Endothelial cell of umbilical vein (primary cell): ENCODE measurements around the gene ANKH. TPM values are rescaled to one million over a fixed set of nuclear protein-coding genes. Genes with fewer than 3 reads are reported as not detected.

Source experiments
- BruUV-seq: library from RNA; stranded (reverse); fragments of 400-500 nt; replicated peaks from 2 replicates; lab custom pipeline; 2021; lab: Mats Ljungman, UMichigan
- CTCF ChIA-PET: fragments of 300-600, 350-600 bp; sonication (Branson Sonifier 250); formaldehyde crosslinking; loops from one replicate; lab custom pipeline; 2021; ENCODE audit warnings: antibody characterized with exemption, inconsistent platforms; lab: Charles Lee
- POLR2A ChIA-PET: fragments of 300-600, 350-600 bp; sonication (Branson Sonifier 250); formaldehyde crosslinking; loops from one replicate; lab custom pipeline; 2021; ENCODE audit warnings: antibody characterized with exemption, inconsistent platforms; lab: Charles Lee
- DNase-seq: peaks from one replicate; pipeline ENCODE4 v3.0.0-alpha.2; 2011; ENCODE audit warnings: low read depth, low spot score
- FAIRE-seq: peaks from 2 replicates; lab custom pipeline; 2011; peaks lifted over from hg19 to GRCh38; lab: Jason Lieb, UNC
- H2AFZ ChIP-seq: 2 replicates; pipeline ENCODE4 v1.6.0; 2012; ENCODE audit warnings: low read depth, low read length, control low read depth, inconsistent platforms
- H3K27ac ChIP-seq: 2 replicates; pipeline ENCODE4 v1.5.1; 2011; ENCODE audit warnings: low read depth, mild to moderate bottlenecking, control low read depth, low read length, moderate library complexity; ENCODE audit not compliant: insufficient read depth
- H3K27me3 ChIP-seq, 2 experiments: 2 replicates each; pipeline versions ENCODE4 v1.6.0 to v1.6.1; 2011; ENCODE audit warnings: low read length in 2 of 2, mixed read lengths in 1 of 2; ENCODE audit not compliant: control insufficient read depth in 2 of 2, insufficient read depth in 2 of 2
- H3K36me3 ChIP-seq, 2 experiments: 2 replicates in 1 of 2; 3 replicates in 1 of 2; pipeline ENCODE4 v1.5.1; 2011; ENCODE audit warnings: low read length in 2 of 2, mild to moderate bottlenecking in 1 of 2, moderate library complexity in 1 of 2; ENCODE audit not compliant: control insufficient read depth in 2 of 2, insufficient read depth in 2 of 2; ENCODE audit errors: extremely low read depth in 1 of 2
- H3K4me1 ChIP-seq: 3 replicates; pipeline ENCODE4 v1.5.1; 2011; ENCODE audit warnings: mild to moderate bottlenecking, low read length; ENCODE audit not compliant: control insufficient read depth, insufficient read depth; ENCODE audit errors: extremely low read depth
- H3K4me2 ChIP-seq: 2 replicates; pipeline ENCODE4 v1.6.1; 2011; ENCODE audit warnings: low read length, control low read depth, mixed read lengths; ENCODE audit not compliant: insufficient read depth
- H3K4me3 ChIP-seq, 3 experiments: fragments of 200-600 bp in 1 of 3; sonication (generic), shearing (Covaris generic) in 1 of 3; replicated peaks in 1 of 3; 2 replicates each; pipeline ENCODE4 v1.5.1; 2011 to 2016; ENCODE audit warnings: control low read depth in 3 of 3, low read length in 3 of 3, mild to moderate bottlenecking in 2 of 3, inconsistent platforms in 1 of 3, low read depth in 1 of 3, moderate library complexity in 1 of 3; ENCODE audit not compliant: insufficient read depth in 1 of 3
- H3K79me2 ChIP-seq: 2 replicates; pipeline ENCODE4 v1.6.0; 2012; ENCODE audit warnings: low read length, inconsistent platforms; ENCODE audit not compliant: control insufficient read depth, insufficient read depth
- H3K9ac ChIP-seq: replicated peaks from 2 replicates; pipeline ENCODE3; 2011; ENCODE audit warnings: low read length, control low read depth; ENCODE audit not compliant: insufficient read depth; ENCODE audit errors: extremely low read depth
- H3K9me1 ChIP-seq: replicated peaks from 3 replicates; pipeline ENCODE4 v1.6.0; 2011; ENCODE audit warnings: mild to moderate bottlenecking, low read length; ENCODE audit not compliant: control insufficient read depth, insufficient read depth; ENCODE audit errors: extremely low read depth
- H3K9me3 ChIP-seq: replicated peaks from 2 replicates; pipeline ENCODE4 v1.5.1; 2012; ENCODE audit warnings: low read length, inconsistent platforms; ENCODE audit not compliant: control insufficient read depth, insufficient read depth
- H4K20me1 ChIP-seq: replicated peaks from 2 replicates; pipeline ENCODE3; 2011; ENCODE audit warnings: mild to moderate bottlenecking, low read length; ENCODE audit not compliant: control insufficient read depth, insufficient read depth; ENCODE audit errors: extremely low read depth
- CTCF ChIP-seq, 2 donors: IDR thresholded peaks; 1 replicate in 1 of 2; 2 replicates in 1 of 2; pipeline ENCODE4 v1.5.1; 2011; ENCODE audit warnings: low read length in 2 of 2, mild to moderate bottlenecking in 2 of 2, moderate library complexity in 2 of 2, control low read depth in 1 of 2, inconsistent platforms in 1 of 2, low read depth in 1 of 2; ENCODE audit not compliant: insufficient read depth in 1 of 2; ENCODE audit errors: extremely low read depth in 1 of 2
- EZH2 ChIP-seq: IDR thresholded peaks from 2 replicates; pipeline ENCODE4 v1.6.1; 2012; ENCODE audit warnings: borderline replicate concordance, low read depth, mild to moderate bottlenecking, moderate library complexity, low read length, inconsistent platforms; ENCODE audit not compliant: severe bottlenecking
- FOS ChIP-seq: IDR thresholded peaks from 2 replicates; pipeline ENCODE4 v1.6.1; 2011; ENCODE audit warnings: mild to moderate bottlenecking, low read length, moderate library complexity, borderline replicate concordance; ENCODE audit not compliant: insufficient read depth
- GATA2 ChIP-seq: IDR thresholded peaks from 2 replicates; pipeline ENCODE4 v1.7.0; 2011; ENCODE audit warnings: low read depth, mild to moderate bottlenecking, moderate library complexity, mixed read lengths, low read length; ENCODE audit not compliant: insufficient read length, insufficient read depth
- JUN ChIP-seq: IDR thresholded peaks from 2 replicates; pipeline ENCODE4 v1.6.1; 2011; ENCODE audit warnings: borderline replicate concordance, low read depth; ENCODE audit not compliant: insufficient read length, insufficient read depth
- MAX ChIP-seq: IDR thresholded peaks from 2 replicates; pipeline ENCODE4 v1.6.1; 2011; ENCODE audit not compliant: insufficient read depth, insufficient read length
- MYC ChIP-seq: IDR thresholded peaks from one replicate; pipeline ENCODE4 v1.6.1; 2011; ENCODE audit warnings: mild to moderate bottlenecking, low read depth, low read length
- POLR2A ChIP-seq: IDR thresholded peaks from 2 replicates; pipeline ENCODE4 v1.6.1; 2012; ENCODE audit warnings: low read depth, mild to moderate bottlenecking, control low read depth, low read length
- POLR2AphosphoS5 ChIP-seq: IDR thresholded peaks from 2 replicates; pipeline ENCODE4 v1.6.1; 2012; ENCODE audit warnings: low read depth, mild to moderate bottlenecking, control low read depth, low read length, moderate library complexity; ENCODE audit not compliant: insufficient read depth
- dilution Hi-C: fragments of 300-500 bp; cut with MboI; formaldehyde crosslinking; loops from one replicate; pipeline ENCODE4 v1.15.0; 2019; ENCODE audit warnings: low sequenced_read_pairs; ENCODE audit not compliant: extremely low pct_ligation_motif_present
- intact Hi-C: fragments of 100-400 bp; cut with micrococcal nuclease; formaldehyde crosslinking; loops from one replicate; pipeline ENCODE4 v1.10.0; 2022
- polyA plus RNA-seq, 4 experiments: library from polyadenylated mRNA; depleted of rRNA in 3 of 4; stranded (reverse) in 3 of 4; unstranded in 1 of 4; fragments of >200 nt; gene quantifications; 2 replicates each; pipeline versions ENCODE4 v1.2.1 to v1.2.3, GENCODE V29; 2011 to 2012; ENCODE audit warnings: missing spikeins in 1 of 4
- total RNA-seq: library from RNA; stranded (reverse); gene quantifications from 2 replicates; pipeline ENCODE4 v1.2.3, GENCODE V29; 2021

Gene ANKH
- total and polyA plus RNA-seq, 2 donors (not counting 3 experiments of a cell fraction or from before 2014, with no cell fraction given): 12.7 to 31.4 TPM

DNA sequence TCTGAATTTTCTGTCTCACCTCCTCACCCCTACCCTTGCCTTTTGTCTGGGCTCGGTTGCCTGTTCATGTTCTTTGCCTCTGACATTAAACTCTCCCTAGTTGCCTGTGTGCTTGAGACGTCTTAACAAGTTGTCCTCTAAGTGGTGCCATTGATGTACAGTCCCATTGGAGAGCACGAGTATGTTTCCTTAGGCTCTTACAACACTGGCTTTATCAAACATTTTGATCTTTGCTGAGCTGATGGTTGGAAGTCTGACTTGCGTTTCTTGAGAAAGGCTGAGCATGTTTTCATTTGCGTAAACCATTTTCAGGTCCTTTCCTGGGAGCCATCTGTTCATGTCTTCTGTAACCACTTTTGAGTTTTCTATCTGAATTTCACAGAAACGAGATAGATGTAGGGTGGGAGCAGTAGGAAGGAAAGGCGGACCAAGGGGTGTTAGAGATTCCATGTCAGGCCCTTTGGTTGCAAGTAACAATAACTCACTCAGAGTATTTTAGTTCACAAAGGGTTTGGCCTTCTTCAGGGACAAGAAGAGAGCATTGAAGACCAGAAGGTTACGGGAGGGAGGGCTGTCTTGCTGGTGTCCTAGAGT lies 171.7 kb downstream of the ANKH start:
- ChIA-PET CTCF (no interaction called here), POLR2A (no interaction called here)
- dilution Hi-C loops: no loop called here
- intact Hi-C loops: no loop called here
- Histone ChIP-seq H3K79me2 (no peaks in the 10 kb centered on the region), H3K9me1 (no peaks in the 10 kb centered on the region), H3K4me2 (no peak overlapping the region), H2AFZ (no peak overlapping the region), H3K9me3 (no peaks in the 10 kb centered on the region), H4K20me1 (no peaks in the 10 kb centered on the region), H3K4me3 (no peak overlapping the region), H3K9ac (no peak overlapping the region), H3K36me3 (peaks cover 6 to 13% of the 10 kb centered on the region in 2 experiments), H3K4me1 (no peaks in the 10 kb centered on the region), H3K27ac (no peak overlapping the region), H3K27me3 (no peaks in the 10 kb centered on the region)
- DNase-seq (no peak), FAIRE-seq (no peak)
- BruUV-seq: no TSS peak
- no peak for TF ChIP-seq MYC
- TF ChIP-seq MAX: no peak
- no peak for TF ChIP-seq POLR2A
- TF ChIP-seq EZH2: no peak
- no peak for TF ChIP-seq GATA2
- TF ChIP-seq FOS: no peak
- TF ChIP-seq POLR2AphosphoS5: no peak
- no peak for TF ChIP-seq CTCF (IDR thresholded peaks at IDR 0.05; ENCODE audit: extremely low read depth in 1 of 2, insufficient read depth in 1 of 2, low read depth in 1 of 2, low read length in 2 of 2)
- TF ChIP-seq JUN: no peak
